GM12872 (cell line): ENCODE measurements around the gene ARHGAP15.

Source experiments
- CTCF ChIP-seq: IDR thresholded peaks from 3 replicates; pipeline ENCODE4 v1.5.1; 2011; ENCODE audit warnings: low read depth, mild to moderate bottlenecking, low read length, moderate library complexity; ENCODE audit not compliant: insufficient read depth

ARHGAP15 gene

GRCh38 chr2:143550500-143550899, 421.3 kb downstream of the ARHGAP15 start:
- TF ChIP-seq CTCF: no peak

GRCh38 chr2:143551971-143552650, 422.9 kb downstream of the ARHGAP15 start:
- no peak for TF ChIP-seq CTCF

GRCh38 chr2:143553261-143553660, 424.0 kb downstream of the ARHGAP15 start:
- no peak for TF ChIP-seq CTCF

GRCh38 chr2:143558665-143559064, 429.4 kb downstream of the ARHGAP15 start:
- no peak for TF ChIP-seq CTCF

GRCh38 chr2:143559147-143559546, 429.9 kb downstream of the ARHGAP15 start:
- TF ChIP-seq CTCF: no peak

- TF ChIP-seq CTCF: no peak
These were observed 431.5 kb downstream of the ARHGAP15 start for GRCh38 chr2:143560724-143561123.

GRCh38 chr2:143564419-143564818, 435.2 kb downstream of the ARHGAP15 start:
- TF ChIP-seq CTCF: no peak

- TF ChIP-seq CTCF: no peak
These were observed 442.5 kb downstream of the ARHGAP15 start for GRCh38 chr2:143571747-143572146.
